GM15510 (cell line): ENCODE data around the gene THRB.

ENCODE experiments used
- POLR2A ChIP-seq: IDR thresholded peaks from 3 replicates; pipeline ENCODE4 v1.6.1; 2011; ENCODE audit warnings: borderline replicate concordance; ENCODE audit not compliant: insufficient read length; ENCODE audit errors: extremely low read depth

THRB gene

GRCh38 chr3:24145981-24146822, 348.4 kb downstream of the THRB start:
- TF ChIP-seq POLR2A: no peak

- no peak for TF ChIP-seq POLR2A
Observed at GRCh38 chr3:24145481-24145880, 349.2 kb downstream of the THRB start.

GRCh38 chr3:24142127-24142526, 352.5 kb downstream of the THRB start:
- no peak for TF ChIP-seq POLR2A

- no peak for TF ChIP-seq POLR2A
Observed at GRCh38 chr3:24141548-24141947, 353.1 kb downstream of the THRB start.

DNA sequence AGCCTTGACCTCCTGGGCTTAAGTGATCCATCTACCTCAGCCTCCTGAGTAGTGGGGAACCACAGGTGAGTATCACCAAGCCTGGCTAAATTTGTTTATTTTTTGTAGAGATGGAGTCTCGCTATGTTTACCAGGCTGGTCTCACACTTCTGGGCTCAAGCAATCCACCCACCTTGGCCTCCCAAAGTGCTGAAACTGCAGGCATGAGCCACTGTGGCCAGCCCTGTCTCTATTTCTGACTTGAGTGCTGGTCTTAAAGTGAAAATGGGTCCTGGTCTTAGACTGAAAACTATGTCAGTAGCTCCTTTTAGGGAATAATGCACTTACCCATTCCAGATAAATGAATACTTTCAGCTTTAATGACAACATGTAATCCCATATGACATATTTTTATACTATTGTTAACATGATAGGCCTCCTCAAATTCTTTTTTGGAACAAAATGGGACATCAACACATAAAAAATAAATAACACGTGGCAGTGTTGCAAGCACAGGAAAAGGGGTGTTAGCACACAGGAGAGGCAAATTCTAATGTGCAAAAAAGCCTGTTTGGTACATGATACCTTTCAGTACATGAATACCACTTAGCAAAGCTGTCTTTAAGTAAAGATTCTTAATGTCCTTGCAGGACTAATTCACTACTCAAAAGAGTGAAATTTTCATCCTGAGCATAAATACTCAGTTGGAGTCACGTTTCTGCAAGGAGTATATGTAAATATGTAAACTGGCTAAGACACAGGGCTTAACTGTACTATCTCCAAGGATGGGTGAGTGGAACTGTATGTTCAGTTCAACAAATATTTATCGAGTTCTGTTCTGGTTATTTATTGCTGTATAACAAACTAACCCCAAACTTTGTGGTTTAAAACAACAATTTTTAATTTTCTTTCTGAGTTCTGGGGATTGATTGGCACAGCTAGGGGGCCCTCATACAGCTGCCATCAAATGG, 354.9 kb downstream of the THRB start:
- TF ChIP-seq POLR2A: no peak

DNA sequence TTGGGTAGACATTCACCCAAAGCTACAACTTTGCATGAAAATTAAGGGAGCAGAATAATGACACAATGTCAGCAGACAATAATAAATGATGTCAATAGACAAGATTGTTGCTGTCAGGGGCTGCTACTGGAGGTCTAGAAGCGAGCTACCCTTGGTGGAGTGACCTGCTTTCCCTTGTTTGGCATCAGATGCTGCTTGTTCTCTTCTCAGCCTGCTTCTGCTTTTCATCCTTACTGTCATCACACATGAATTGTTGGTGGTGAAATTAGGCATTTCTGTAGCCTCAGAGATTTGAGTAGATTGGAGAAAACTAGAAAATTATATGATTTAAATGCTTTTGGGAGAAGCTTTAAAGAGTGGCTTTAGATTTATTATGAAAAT, 355.8 kb downstream of the THRB start:
- TF ChIP-seq POLR2A: no peak

GRCh38 chr3:24137958-24138875, 356.4 kb downstream of the THRB start:
- TF ChIP-seq POLR2A: no peak

DNA sequence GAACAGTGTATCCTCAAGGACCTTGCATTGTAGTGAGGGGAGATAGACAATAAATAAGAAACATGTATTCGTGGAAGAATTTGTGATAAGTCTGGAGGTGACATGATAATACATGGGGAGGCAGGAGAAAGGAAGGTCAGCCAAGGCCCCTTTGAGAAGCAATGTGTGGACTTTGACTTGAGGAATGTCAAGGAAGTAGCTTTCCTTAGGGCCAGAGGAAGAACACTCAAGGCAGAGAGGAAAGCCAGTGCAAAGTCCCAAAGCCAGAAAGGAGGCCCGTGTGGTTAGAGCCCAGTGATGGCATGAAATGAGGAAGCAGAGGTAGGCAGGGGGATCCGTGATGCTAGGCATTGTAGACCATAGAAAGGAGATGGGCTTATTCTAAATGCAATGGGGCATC, 357.3 kb downstream of the THRB start:
- TF ChIP-seq POLR2A: no peak

DNA sequence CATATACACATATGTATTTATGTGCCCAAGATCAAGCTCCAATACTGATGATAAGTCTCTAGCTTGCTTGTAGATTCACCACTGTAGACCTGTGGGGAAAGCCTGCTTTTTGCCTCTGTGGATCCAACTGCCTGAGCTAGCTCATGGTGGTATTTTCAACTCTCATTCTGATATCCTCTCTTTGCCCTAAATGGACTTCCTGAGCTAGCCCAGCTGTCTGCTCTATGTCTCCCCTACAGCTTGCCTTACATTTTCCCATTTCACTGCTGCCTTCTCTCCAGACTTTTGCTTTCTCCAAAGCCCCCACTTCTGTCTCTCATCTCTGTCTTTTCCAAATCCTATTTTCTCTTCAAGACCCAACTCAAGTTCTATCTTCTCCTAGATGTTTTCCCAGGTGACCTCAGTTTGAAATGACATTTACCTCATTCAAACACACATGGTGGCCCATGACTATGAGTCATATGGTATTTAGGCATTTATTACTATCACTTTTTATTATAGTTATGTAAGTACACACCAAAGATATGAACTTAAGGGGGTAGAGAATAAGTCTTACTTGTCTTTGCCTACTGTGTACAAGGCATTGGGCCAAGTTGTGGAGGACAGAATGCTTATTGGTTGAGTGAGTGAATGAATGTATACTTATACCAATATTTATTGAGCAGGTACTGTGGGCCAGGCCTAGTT, 357.9 kb downstream of the THRB start:
- TF ChIP-seq POLR2A: no peak

DNA sequence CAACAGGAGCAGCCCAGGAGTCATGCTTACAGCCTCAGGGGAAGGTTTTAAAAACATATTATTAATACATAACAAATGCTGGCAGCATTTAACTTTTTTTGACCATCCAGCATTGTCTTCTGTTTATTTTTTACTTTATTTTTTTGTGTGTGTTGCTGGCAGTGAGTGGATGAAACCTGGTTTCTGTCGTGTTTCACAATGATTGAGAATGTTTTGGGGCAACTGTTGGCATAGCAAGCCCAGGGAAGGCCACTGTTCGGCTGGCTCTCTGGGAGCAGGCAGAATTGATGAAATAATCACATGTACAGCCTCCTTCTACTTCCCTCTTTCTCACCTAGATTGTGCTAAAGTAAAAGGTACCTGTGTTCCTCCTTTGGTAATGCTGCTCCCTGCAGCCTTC, 359.4 kb downstream of the THRB start:
- TF ChIP-seq POLR2A: no peak

DNA sequence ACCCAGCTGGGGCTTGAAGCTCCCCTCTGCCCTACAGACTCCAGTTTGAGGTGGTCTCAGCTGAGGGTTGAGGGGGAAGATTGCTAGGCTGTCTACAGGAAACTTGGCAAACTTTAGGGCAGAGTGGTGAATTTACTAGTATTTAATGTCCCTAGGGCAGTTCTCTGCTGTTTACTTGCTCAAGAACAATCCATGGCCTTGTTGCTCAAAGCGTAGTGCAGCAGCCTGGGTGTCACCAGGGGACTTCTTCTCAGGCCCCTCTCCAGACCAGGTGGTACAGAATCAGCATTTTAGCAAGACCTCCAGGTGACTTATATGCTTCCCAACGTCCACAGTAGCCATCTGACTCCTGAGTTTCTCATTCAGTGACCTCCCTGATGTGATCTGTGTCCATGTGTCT, 360.7 kb downstream of the THRB start:
- TF ChIP-seq POLR2A: no peak

GRCh38 chr3:24133436-24133835, 361.2 kb downstream of the THRB start:
- TF ChIP-seq POLR2A: no peak

DNA sequence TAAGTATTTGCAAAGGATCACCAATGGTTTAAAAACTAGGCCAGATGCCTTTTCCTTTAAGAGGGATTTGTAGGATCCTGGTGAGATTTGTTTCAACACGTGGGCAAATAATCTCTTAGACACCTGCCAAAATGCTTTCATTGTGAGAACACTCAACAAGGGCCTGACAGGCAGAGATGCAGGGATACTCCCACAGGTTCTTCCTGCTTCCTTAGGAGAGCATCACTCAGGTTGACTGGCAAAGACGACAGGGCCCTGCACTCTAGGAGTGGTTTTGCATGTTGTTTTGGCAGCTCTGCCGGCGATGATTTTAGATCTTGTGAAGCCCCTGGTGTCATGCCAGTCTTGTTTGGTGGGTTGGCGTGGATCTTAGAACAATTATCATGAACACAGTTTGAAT, 365.1 kb downstream of the THRB start:
- TF ChIP-seq POLR2A: no peak
